ENCODE data around the gene IMPDH1.
A peak's percentile ranks its signal among the peaks of the same experiment; 100 is the strongest.

IMPDH1 gene

GRCh38 chr7:128387216-128388144, 22.3 kb downstream of the IMPDH1 start:
- DNase-seq (ENCODE audit: low spot score) = peak; percentile 96

- DNase-seq (ENCODE audit: low spot score) = no peak
These were observed 23.5 kb downstream of the IMPDH1 start for GRCh38 chr7:128385988-128386925.

- peak; percentile 1 for DNase-seq (ENCODE audit: low spot score)
These were observed 25.1 kb downstream of the IMPDH1 start for GRCh38 chr7:128384726-128385125.

GRCh38 chr7:128383776-128384175, 26.0 kb downstream of the IMPDH1 start:
- peak; percentile 62 for DNase-seq (ENCODE audit: low spot score)

GRCh38 chr7:128381161-128381821, 28.5 kb downstream of the IMPDH1 start:
- peak; percentile 81 for DNase-seq (ENCODE audit: low spot score)

- DNase-seq (ENCODE audit: low spot score) = no peak
These were observed 29.2 kb downstream of the IMPDH1 start for GRCh38 chr7:128380483-128381106.

GRCh38 chr7:128379900-128380479, 29.8 kb downstream of the IMPDH1 start:
- DNase-seq (ENCODE audit: low spot score) = no peak

GRCh38 chr7:128378637-128379036, 31.1 kb downstream of the IMPDH1 start:
- DNase-seq (ENCODE audit: low spot score) = no peak

GRCh38 chr7:128376077-128376476, 33.7 kb downstream of the IMPDH1 start:
- DNase-seq (ENCODE audit: low spot score) = no peak

GRCh38 chr7:128374041-128374440, 35.7 kb downstream of the IMPDH1 start:
- DNase-seq (ENCODE audit: low spot score) = no peak

GRCh38 chr7:128373606-128374005, 36.2 kb downstream of the IMPDH1 start:
- DNase-seq (ENCODE audit: low spot score) = no peak

- no peak for DNase-seq (ENCODE audit: low spot score)
These were observed 39.3 kb downstream of the IMPDH1 start for GRCh38 chr7:128370491-128370890.

- no peak for DNase-seq (ENCODE audit: low spot score)
These were observed 42.8 kb downstream of the IMPDH1 start for GRCh38 chr7:128366986-128367385.

- peak; percentile 6 for DNase-seq (ENCODE audit: low spot score)
These were observed 43.5 kb downstream of the IMPDH1 start for GRCh38 chr7:128366300-128366699.

- no peak for DNase-seq (ENCODE audit: low spot score)
These were observed 44.4 kb downstream of the IMPDH1 start for GRCh38 chr7:128365432-128365831.

GRCh38 chr7:128364166-128364870, 45.5 kb downstream of the IMPDH1 start:
- DNase-seq (ENCODE audit: low spot score) = peak; percentile 1

- DNase-seq (ENCODE audit: low spot score) = no peak
These were observed 46.5 kb downstream of the IMPDH1 start for GRCh38 chr7:128363261-128363721.

GRCh38 chr7:128362670-128363069, 47.1 kb downstream of the IMPDH1 start:
- no peak for DNase-seq (ENCODE audit: low spot score)

- DNase-seq (ENCODE audit: low spot score) = peak; percentile 78
These were observed 48.1 kb downstream of the IMPDH1 start, which contains the start of gene PRRT4 for GRCh38 chr7:128361411-128362379. PRRT4 (minus strand) TSS chr7:128361690.

Data from AG20443 (cell line).